ENCODE results near the gene PFAS.
"Not testable (repeated sequence)": the region's sequence is repeated elsewhere in the genome, so short reads cannot be mapped to it uniquely, and the experiment has no call there.

PFAS gene

GRCh38 chr17:8227238-8227581 is 21.9 kb upstream of the PFAS start:
- no peak for DNase-seq (ENCODE audit: low spot score)

- DNase-seq (ENCODE audit: low spot score) = no peak
Observed at GRCh38 chr17:8231701-8232100, 17.4 kb upstream of the PFAS start.

GRCh38 chr17:8234361-8235270 is 14.5 kb upstream of the PFAS start:
- DNase-seq (ENCODE audit: low spot score) = no peak

GRCh38 chr17:8235676-8236075 is 13.4 kb upstream of the PFAS start:
- DNase-seq (ENCODE audit: low spot score) = no peak

GRCh38 chr17:8237175-8237574 is 11.9 kb upstream of the PFAS start:
- no peak for DNase-seq (ENCODE audit: low spot score)

- no peak for DNase-seq (ENCODE audit: low spot score)
Observed at GRCh38 chr17:8237886-8238285, 11.2 kb upstream of the PFAS start.

- no peak for DNase-seq (ENCODE audit: low spot score)
Observed at GRCh38 chr17:8243827-8244226, 5.3 kb upstream of the PFAS start.

GRCh38 chr17:8244768-8245167 is 4.3 kb upstream of the PFAS start:
- DNase-seq (ENCODE audit: low spot score) = no peak

- no peak for DNase-seq (ENCODE audit: low spot score)
Observed at GRCh38 chr17:8249621-8250500, 772 bp downstream of the PFAS start.

GRCh38 chr17:8251411-8251810 is 2.3 kb downstream of the PFAS start:
- not testable (repeated sequence) for DNase-seq (ENCODE audit: low spot score)

- DNase-seq (ENCODE audit: low spot score) = no peak
Observed at GRCh38 chr17:8253801-8254200, 4.7 kb downstream of the PFAS start.

- DNase-seq (ENCODE audit: low spot score) = no peak
Observed at GRCh38 chr17:8254881-8255280, 5.8 kb downstream of the PFAS start.

GRCh38 chr17:8255499-8255898 is 6.4 kb downstream of the PFAS start:
- no peak for DNase-seq (ENCODE audit: low spot score)

- no peak for DNase-seq (ENCODE audit: low spot score)
Observed at GRCh38 chr17:8256291-8256690, 7.2 kb downstream of the PFAS start.

GRCh38 chr17:8256691-8257090 is 7.6 kb downstream of the PFAS start:
- DNase-seq (ENCODE audit: low spot score) = no peak

- DNase-seq (ENCODE audit: low spot score) = no peak
Observed at GRCh38 chr17:8257801-8258200, 8.7 kb downstream of the PFAS start.

GRCh38 chr17:8264320-8264719 is 15.2 kb downstream of the PFAS start:
- no peak for DNase-seq (ENCODE audit: low spot score)

- DNase-seq (ENCODE audit: low spot score) = no peak
Observed at GRCh38 chr17:8264836-8265542, 15.9 kb downstream of the PFAS start.

GRCh38 chr17:8266648-8267479 is 17.8 kb downstream of the PFAS start:
- DNase-seq (ENCODE audit: low spot score) = no peak

- DNase-seq (ENCODE audit: low spot score) = no peak
Observed at GRCh38 chr17:8267480-8268147, 18.5 kb downstream of the PFAS start.
